HEK293 (cell line): ENCODE data around the gene FSTL4.

Experiments
- TCF7L2 ChIP-seq: IDR thresholded peaks from 2 replicates; pipeline ENCODE4 v1.6.1; 2011; ENCODE audit warnings: low read depth, mild to moderate bottlenecking, inconsistent platforms, low read length, moderate library complexity, borderline replicate concordance
- ZBTB11 ChIP-seq: fragments of 450-650 bp; formaldehyde crosslinking; conservative IDR thresholded peaks from 2 replicates; pipeline ENCODE4 v1.5.1; 2016; ENCODE audit warnings: low read depth, missing biosample characterization, missing genetic modification characterization
- ZNF133 ChIP-seq: fragments of 450-650 bp; formaldehyde crosslinking; IDR thresholded peaks from 2 replicates; pipeline ENCODE4 v1.5.1; 2016; ENCODE audit warnings: missing biosample characterization, missing genetic modification characterization
- ZNF548 ChIP-seq: fragments of 450-650 bp; formaldehyde crosslinking; IDR thresholded peaks from 2 replicates; pipeline ENCODE4 v1.5.1; 2016; ENCODE audit warnings: missing biosample characterization, missing genetic modification characterization
- TF ChIP-seq, protein P1 (sequence below): fragments of 450-650 bp; formaldehyde crosslinking; IDR thresholded peaks from 2 replicates; pipeline ENCODE4 v1.5.1; 2016; ENCODE audit warnings: missing biosample characterization, missing genetic modification characterization

- TF ChIP-seq ZNF548 (no peak), ZBTB11 (tag by site-specific recombination) (no peak), ZNF133 (no peak), TCF7L2 (no peak)
- TF ChIP-seq, protein P1, sequence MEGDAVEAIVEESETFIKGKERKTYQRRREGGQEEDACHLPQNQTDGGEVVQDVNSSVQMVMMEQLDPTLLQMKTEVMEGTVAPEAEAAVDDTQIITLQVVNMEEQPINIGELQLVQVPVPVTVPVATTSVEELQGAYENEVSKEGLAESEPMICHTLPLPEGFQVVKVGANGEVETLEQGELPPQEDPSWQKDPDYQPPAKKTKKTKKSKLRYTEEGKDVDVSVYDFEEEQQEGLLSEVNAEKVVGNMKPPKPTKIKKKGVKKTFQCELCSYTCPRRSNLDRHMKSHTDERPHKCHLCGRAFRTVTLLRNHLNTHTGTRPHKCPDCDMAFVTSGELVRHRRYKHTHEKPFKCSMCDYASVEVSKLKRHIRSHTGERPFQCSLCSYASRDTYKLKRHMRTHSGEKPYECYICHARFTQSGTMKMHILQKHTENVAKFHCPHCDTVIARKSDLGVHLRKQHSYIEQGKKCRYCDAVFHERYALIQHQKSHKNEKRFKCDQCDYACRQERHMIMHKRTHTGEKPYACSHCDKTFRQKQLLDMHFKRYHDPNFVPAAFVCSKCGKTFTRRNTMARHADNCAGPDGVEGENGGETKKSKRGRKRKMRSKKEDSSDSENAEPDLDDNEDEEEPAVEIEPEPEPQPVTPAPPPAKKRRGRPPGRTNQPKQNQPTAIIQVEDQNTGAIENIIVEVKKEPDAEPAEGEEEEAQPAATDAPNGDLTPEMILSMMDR = no peak
These were observed 73.6 kb downstream of the FSTL4 start for GRCh38 chr5:133538718-133539117.
